GM12872 (cell line): Measurements from ENCODE around the gene PSMC2.

Experiments used
- CTCF ChIP-seq: IDR thresholded peaks from 3 replicates; pipeline ENCODE4 v1.5.1; 2011; ENCODE audit warnings: low read depth, mild to moderate bottlenecking, low read length, moderate library complexity; ENCODE audit not compliant: insufficient read depth

PSMC2 gene

GRCh38 chr7:103379270-103379975, 32.0 kb downstream of the PSMC2 start:
- TF ChIP-seq CTCF: no peak

- no peak for TF ChIP-seq CTCF
Observed at GRCh38 chr7:103380395-103381191, 33.1 kb downstream of the PSMC2 start.

GRCh38 chr7:103381280-103382031, 34.0 kb downstream of the PSMC2 start:
- no peak for TF ChIP-seq CTCF

- no peak for TF ChIP-seq CTCF
Observed at GRCh38 chr7:103382032-103382402, 34.6 kb downstream of the PSMC2 start.

- TF ChIP-seq CTCF: no peak
Observed at GRCh38 chr7:103387242-103387641, 39.8 kb downstream of the PSMC2 start.

GRCh38 chr7:103388469-103389140, 41.2 kb downstream of the PSMC2 start:
- no peak for TF ChIP-seq CTCF

GRCh38 chr7:103389263-103389662, 41.8 kb downstream of the PSMC2 start:
- no peak for TF ChIP-seq CTCF
